HG02938 (cell line): ENCODE data around the gene ZNF865.
A peak's percentile ranks its signal among the peaks of the same experiment; 100 is the strongest.

ENCODE experiments used
- ATAC-seq: cut with Tn5 transposase; IDR thresholded peaks from one replicate; pipeline ENCODE4 v1.9.1; 2021; ENCODE audit warnings: mild to moderate bottlenecking, moderate library complexity; ENCODE audit not compliant: unreplicated experiment

ZNF865 gene

DNA sequence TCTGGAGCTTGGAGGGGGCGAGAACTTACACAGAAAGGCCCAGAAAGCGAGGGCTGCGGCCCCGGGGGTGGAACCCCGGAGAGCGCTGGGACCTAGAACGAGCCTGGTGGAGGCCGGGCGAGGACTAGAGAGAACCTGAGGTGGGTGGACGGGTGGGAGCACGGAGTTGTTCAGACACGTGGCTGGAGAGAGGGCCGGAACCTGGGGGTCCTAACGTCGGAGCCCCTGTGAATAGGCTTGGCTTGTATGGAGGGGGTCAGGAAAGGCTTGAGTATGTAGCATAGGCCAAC is 38.4 kb downstream of the ZNF865 start:
- ATAC-seq = no peak

- ATAC-seq = no peak
These were observed 38.9 kb downstream of the ZNF865 start for GRCh38 chr19:55644191-55644833.

GRCh38 chr19:55644842-55645511 is 39.5 kb downstream of the ZNF865 start:
- no peak for ATAC-seq

GRCh38 chr19:55645512-55645881 is 40.0 kb downstream of the ZNF865 start:
- ATAC-seq = no peak

DNA sequence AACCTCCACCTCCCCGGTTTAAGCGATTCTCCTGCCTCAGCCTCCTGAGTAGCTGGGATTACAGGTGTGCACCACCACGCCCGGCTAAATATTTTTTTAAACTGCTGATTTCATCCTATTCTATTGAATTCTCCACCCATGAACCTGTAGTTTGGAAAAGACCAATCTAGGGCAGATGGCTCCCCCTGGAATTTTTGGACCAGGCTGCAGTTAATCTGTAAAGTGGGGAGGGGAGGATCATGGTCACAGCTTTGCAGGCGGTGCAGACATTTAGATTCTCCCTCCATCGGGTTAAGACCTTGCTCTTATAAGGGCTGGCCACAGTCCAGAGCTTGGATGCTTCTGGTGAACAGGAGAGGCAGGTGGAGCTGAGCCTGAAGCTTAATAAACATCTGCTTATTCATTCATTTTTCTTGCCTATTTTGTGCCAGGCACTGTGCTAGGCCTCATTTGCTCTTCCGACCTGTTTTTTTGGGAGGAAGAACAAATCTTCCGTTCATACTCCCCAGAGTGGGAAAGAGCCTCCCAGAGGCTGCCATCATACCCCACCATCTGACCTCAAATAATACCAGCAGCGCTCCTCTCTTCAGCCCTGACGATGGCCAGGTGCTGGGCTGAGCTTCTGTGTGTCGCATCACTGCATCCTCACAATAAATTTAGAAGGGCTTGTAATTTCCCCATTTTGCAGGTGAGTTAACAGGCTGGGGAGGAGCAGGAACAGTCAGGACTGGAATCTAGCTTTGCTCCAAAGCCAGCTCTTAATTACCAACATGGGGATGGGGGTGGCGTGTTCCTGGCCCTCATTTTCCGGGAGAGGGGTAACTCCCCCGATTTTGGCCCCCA is 41.7 kb downstream of the ZNF865 start:
- ATAC-seq = no peak

- no peak for ATAC-seq
These were observed 42.5 kb downstream of the ZNF865 start, which contains the start of gene CCDC106 for GRCh38 chr19:55647732-55648584. TSS of gene CCDC106 (plus strand) at chr19:55648212. CDS start at chr19:55649047, 835 bp downstream.

DNA sequence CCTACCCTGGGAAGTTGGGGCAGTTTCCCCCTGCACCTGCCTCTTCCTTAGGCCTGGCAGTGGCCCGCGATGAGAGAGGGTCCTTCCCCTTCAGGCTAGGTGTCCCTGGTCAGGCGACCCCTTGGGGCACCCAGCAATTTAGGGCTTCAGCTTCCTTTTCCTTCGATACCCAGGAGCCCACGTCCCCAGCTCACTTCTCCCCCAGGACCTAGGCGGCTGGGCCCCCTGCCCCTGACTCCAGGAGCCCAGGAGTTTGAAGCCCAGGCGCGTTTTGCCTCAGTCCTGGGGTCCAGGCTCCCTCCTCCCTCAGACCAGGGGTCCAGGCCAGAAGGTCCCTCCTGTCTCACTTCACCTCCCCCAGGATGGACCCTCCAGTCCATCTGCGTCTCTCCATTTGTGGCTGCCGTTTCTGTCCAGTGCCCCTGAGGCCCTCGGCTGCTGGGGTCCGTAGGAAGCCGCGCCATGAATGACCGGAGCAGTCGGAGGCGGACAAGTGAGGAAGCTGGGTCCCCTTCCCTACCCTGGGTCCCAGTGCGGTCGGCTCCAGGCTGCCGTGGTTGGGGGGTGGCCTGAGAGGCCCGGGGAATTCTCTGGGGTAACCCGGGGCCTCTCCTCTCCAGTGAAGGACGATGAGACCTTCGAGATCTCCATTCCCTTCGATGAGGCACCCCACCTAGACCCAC is 43.3 kb downstream of the ZNF865 start:
- ATAC-seq = no peak

DNA sequence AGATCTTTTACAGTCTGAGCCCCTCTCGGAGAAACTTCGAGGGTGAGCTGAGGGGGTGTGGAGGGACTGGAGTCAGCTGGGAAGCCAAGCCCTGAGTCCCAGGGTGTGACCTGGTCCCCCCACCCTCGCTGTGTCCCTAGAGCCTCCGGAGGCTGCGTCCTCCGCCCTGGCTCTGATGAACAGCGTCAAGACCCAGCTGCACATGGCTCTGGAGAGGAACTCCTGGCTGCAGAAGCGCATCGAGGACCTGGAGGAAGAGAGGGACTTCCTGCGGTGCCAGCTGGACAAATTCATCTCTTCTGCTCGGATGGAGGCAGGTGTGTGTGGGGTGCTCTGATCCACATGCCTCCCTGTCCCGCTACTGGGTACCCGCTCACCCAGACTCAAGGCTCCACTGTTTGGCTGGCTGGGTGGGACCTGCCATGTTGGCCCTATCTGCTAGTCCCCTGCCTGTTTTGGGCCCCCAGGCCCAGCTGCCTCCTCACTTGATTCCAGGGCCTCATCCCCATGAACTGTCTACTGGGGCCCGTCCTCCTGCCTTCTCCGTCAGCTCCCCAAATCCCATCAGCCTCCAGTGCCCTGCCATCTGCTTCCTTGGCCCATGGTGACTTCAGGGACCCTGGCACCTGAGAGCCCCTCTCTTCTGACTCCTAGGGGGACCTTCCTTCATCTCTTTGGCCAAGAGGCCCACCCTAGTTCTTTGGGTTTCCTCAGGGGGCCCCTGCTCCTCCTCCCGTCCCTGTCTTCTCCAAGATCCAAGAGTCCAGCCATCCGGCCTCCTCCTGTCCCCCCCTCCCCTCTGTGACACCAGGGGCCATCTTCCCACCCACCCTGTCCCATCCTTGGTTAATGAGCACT is 44.0 kb downstream of the ZNF865 start:
- no peak for ATAC-seq

DNA sequence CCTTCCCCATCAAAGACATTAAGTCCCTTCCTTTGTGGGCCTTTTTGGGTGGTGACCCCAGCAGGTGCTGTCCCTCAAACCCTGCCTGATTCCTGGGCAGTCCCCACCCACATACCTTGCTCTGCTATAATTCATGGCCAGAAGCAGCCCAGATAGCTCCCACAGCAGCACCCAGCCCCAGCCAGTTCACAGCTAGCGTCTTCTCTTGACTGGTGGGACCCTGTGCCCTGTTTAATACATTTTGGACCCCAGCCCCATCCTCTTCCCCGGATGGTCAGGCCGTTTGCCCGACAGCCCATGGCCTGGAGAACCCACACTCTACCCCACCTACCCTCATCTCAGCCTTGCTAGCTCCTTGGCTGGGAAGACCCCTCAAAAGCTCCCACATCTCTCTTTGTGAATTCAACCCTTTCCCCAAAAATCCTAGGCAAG is 44.7 kb downstream of the ZNF865 start:
- ATAC-seq = no peak

DNA sequence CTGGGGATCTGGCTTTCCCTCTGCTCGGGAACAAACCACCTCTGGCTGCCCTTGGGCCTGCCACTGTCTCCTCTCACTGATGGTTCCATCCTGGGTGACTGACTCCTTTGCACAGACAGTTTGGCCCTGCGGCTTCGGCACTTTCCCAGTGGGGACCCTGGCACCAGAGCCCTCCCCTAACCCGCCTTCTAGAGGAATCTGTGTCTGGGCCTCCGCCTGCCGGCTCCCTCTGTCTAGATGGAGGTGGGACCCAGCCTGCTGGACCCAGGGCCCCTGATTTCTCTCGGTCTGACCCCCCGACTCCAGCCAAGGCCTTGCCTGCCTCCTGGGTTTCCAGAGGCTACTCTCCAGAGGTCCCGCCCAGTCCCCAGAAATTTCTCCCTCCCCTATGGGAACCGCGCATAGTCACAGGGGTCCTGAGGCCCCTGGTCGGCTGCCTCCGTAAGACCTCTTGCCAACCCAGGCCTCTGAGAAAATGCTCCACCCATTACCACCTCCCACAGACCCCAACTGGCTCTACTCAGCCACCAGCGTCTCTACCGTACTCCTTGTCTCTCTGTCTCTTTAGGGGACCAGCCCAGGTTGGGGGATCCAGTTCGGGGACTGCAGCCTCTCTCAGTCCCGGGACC is 45.3 kb downstream of the ZNF865 start:
- ATAC-seq = no peak

- no peak for ATAC-seq
These were observed 45.8 kb downstream of the ZNF865 start for GRCh38 chr19:55651236-55651635.

GRCh38 chr19:55652311-55653128 is 47.1 kb downstream of the ZNF865 start:
- no peak for ATAC-seq

DNA sequence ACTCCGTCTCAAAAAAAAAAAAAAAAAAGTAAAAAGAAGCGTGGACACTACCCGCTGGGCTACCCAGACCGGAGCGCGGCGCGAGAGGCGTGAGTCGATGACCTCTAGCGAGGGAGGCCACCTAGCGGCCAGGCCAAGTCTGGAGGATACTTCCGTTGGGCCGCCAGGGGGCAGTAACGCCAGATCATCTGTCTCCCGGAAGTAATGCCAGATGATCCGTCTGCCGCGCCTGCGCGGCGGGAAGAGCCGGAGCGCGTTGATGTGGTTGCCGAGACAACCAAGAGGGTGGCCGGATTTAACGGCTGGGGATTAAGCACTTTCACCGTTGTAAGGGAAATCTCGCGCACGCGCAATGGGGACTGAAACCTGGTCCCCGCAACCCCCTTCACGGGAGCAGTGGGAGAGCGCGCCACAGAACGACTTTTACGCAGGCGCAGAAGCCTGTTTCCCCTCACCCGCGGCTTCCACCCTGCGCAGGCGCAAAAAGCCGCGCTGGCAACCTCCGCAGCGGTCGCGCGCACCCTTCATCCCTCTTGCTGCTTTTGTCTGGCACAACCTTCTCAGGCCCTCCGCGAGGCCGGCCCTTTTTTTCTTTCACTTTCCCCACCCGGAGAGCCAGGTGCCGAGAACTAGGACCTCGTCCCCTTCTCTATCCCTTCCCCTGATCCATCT is 48.3 kb downstream of the ZNF865 start:
- ATAC-seq = peak; percentile 44

- peak; percentile 55 for ATAC-seq
These were observed 48.9 kb downstream of the ZNF865 start for GRCh38 chr19:55654323-55654867.

GRCh38 chr19:55654868-55655647 is 49.6 kb downstream of the ZNF865 start, which contains the start of gene U2AF2:
TSS of gene U2AF2 (plus strand) at chr19:55655035. CDS start at chr19:55655105, 70 bp downstream.
- ATAC-seq = peak; percentile 17

- no peak for ATAC-seq
These were observed 50.2 kb downstream of the ZNF865 start for GRCh38 chr19:55655648-55656040.
